ENCODE results near the gene CAPN13. TPM values are rescaled to one million over a fixed set of nuclear protein-coding genes. Genes with fewer than 3 reads are reported as not detected.
A peak's percentile ranks its signal among the peaks of the same experiment; 100 is the strongest.

Gene CAPN13
- total RNA-seq, 1 donor from 2014 or later: not detected

DNA sequence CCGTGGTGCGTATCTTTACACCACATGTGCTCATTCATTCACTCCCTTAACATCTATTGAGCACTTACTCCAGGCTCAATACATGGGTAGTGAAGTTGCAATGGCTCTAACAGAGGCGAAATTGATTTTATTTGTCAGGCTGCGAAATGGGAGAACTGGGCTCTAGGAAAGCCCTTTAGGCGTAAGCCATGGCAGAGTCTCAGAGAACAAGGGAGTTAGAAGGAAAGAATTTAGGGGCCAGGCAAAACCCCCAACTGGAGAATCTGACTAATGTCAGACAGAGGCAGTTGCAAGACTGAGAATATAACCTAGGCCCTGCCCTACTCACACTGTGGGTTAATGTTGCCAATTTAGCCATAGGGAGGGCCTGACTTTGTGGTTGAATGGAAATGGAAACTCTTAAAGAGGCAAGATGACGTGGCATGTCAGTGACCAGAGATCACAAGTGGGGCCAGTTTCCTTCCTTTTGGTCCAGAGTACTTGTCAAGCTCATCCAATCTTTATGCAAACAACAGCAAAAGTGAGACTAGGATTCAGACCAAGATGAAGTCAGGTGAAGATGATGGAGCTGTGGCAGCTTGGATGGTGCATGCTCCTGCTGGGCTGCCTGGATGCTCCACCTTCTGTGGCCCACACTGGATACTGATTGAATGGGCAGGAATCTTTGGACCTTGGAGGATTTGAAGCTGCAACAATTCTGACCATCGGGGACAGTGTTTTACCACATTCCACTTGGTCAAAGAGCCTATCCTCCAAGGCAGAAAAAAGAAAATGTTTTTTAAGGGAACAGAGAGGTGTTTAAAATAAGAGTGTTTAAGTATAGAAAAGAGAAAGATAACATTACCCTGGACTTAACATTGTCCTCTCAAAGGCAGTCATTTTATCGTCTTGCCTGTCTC is 92.2 kb downstream of the CAPN13 start:
- no peaks in the 10 kb centered on the region for H3K4me1 Mint-ChIP-seq
- H3K27ac Mint-ChIP-seq: no peak overlapping the region
- no peaks in the 10 kb centered on the region for H3K9me3 ChIP-seq (ENCODE audit: low read depth)
- H3K27ac ChIP-seq: no peak overlapping the region
- no peaks in the 10 kb centered on the region for H3K79me2 ChIP-seq (ENCODE audit: low read depth)
- H3K4me1 ChIP-seq: no peaks in the 10 kb centered on the region
- H3F3A ChIP-seq (ENCODE audit: low read depth): no peaks in the 10 kb centered on the region
- no peak overlapping the region for H3K4me3 Mint-ChIP-seq
- H3K36me3 ChIP-seq: no peaks in the 10 kb centered on the region
- H3K4me3 ChIP-seq: no peak overlapping the region
- peaks cover 10% of the 10 kb centered on the region for H3K9me3 Mint-ChIP-seq
- H2AFZ ChIP-seq (replicated peaks): no peak overlapping the region
- no peaks in the 10 kb centered on the region for H3K27me3 Mint-ChIP-seq (ENCODE audit: insufficient read depth, low read depth)
- no peak overlapping the region for H3K4me2 ChIP-seq
- TF ChIP-seq EZH2phosphoT487 (IDR thresholded peaks at IDR 0.05) (no peak), CTCF (IDR thresholded peaks at IDR 0.05) (peak; percentile 39), EZH2 (IDR thresholded peaks at IDR 0.05) (no peak)
- no peaks in the 10 kb centered on the region for H3K27me3 ChIP-seq
- H3K36me3 Mint-ChIP-seq: no peaks in the 10 kb centered on the region
- DNase-seq (ENCODE audit: low spot score): peak; percentile 21
- H4K20me1 ChIP-seq (ENCODE audit: low read depth): no peaks in the 10 kb centered on the region
- H3K9ac ChIP-seq: no peak overlapping the region

GRCh38 chr2:30713698-30714097 is 93.5 kb downstream of the CAPN13 start:
- no peaks in the 10 kb centered on the region for H3K9me3 ChIP-seq (ENCODE audit: low read depth)
- Mint-ChIP-seq H3K9me3 (peaks cover 10% of the 10 kb centered on the region), H3K4me3 (no peak overlapping the region), H3K27me3 (ENCODE audit: insufficient read depth, low read depth) (no peaks in the 10 kb centered on the region), H3K27ac (no peak overlapping the region), H3K36me3 (no peaks in the 10 kb centered on the region), H3K4me1 (no peaks in the 10 kb centered on the region)
- no peak for DNase-seq (ENCODE audit: low spot score)
- no peak overlapping the region for H3K4me2 ChIP-seq
- H3K9ac ChIP-seq: no peak overlapping the region
- H3F3A ChIP-seq (ENCODE audit: low read depth): no peaks in the 10 kb centered on the region
- no peak for TF ChIP-seq EZH2 (IDR thresholded peaks at IDR 0.05)
- no peak for TF ChIP-seq CTCF (IDR thresholded peaks at IDR 0.05)
- H3K27ac ChIP-seq: no peak overlapping the region
- no peaks in the 10 kb centered on the region for H3K4me1 ChIP-seq
- no peaks in the 10 kb centered on the region for H3K27me3 ChIP-seq
- H3K36me3 ChIP-seq: no peaks in the 10 kb centered on the region
- peak overlapping the region; percentile 46 for H2AFZ ChIP-seq (replicated peaks)
- H4K20me1 ChIP-seq (ENCODE audit: low read depth): no peaks in the 10 kb centered on the region
- no peak overlapping the region for H3K4me3 ChIP-seq
- H3K79me2 ChIP-seq (ENCODE audit: low read depth): no peaks in the 10 kb centered on the region

DNA sequence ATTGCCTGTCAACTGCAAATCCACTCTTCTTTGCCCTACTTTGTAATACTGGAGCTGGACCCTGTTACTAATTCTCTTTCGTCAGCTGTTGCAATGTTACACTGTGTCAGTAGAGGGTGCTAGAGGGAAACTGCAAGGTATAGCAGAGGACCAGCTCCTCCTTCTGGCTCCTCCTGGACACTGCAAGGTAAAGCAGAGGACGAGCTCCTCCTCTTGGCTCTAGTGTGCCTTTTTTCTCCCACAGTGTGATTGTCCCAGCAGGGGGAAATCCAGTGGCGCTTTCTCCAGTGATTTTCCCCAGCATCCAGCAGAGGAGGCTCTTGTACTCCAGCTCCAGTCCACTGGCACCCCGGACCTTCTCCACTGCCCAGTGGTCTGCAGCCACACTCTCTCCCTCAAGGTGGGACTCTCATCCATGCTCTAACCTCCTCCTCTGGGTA is 95.6 kb downstream of the CAPN13 start:
- no peaks in the 10 kb centered on the region for H3K79me2 ChIP-seq (ENCODE audit: low read depth)
- Mint-ChIP-seq H3K36me3 (no peaks in the 10 kb centered on the region), H3K27ac (no peak overlapping the region), H3K27me3 (ENCODE audit: insufficient read depth, low read depth) (peaks cover 4% of the 10 kb centered on the region), H3K4me1 (peaks cover 3% of the 10 kb centered on the region), H3K4me3 (no peak overlapping the region), H3K9me3 (peaks cover 10% of the 10 kb centered on the region)
- DNase-seq (ENCODE audit: low spot score): peak; percentile 92
- peaks cover 3% of the 10 kb centered on the region for H3F3A ChIP-seq (ENCODE audit: low read depth)
- H2AFZ ChIP-seq (replicated peaks): no peak overlapping the region
- no peak overlapping the region for H3K27ac ChIP-seq
- no peaks in the 10 kb centered on the region for H3K27me3 ChIP-seq
- H3K4me1 ChIP-seq: no peaks in the 10 kb centered on the region
- TF ChIP-seq EZH2phosphoT487 (IDR thresholded peaks at IDR 0.05) (no peak), CTCF (IDR thresholded peaks at IDR 0.05) (peak; percentile 98), EZH2 (IDR thresholded peaks at IDR 0.05) (no peak)
- no peaks in the 10 kb centered on the region for H3K36me3 ChIP-seq
- H3K4me3 ChIP-seq: no peak overlapping the region
- H4K20me1 ChIP-seq (ENCODE audit: low read depth): no peaks in the 10 kb centered on the region
- H3K9me3 ChIP-seq (ENCODE audit: low read depth): no peaks in the 10 kb centered on the region
- H3K4me2 ChIP-seq: no peak overlapping the region
- no peak overlapping the region for H3K9ac ChIP-seq
